SU-DHL-6 (cell line): ENCODE results near the gene NPIPA1.

ENCODE experiments used
- EZH2phosphoT487 ChIP-seq: fragments of 200-600 bp; sonication (generic), shearing (Covaris generic); conservative IDR thresholded peaks from 2 replicates; pipeline ENCODE4 v1.6.1; 2018; ENCODE audit warnings: mild to moderate bottlenecking, antibody characterized with exemption, low read length, moderate library complexity, mixed read lengths
- TF ChIP-seq, protein P1 (sequence below): fragments of 200-600 bp; sonication (generic); IDR thresholded peaks from one replicate; pipeline ENCODE4 v1.5.1; 2017; ENCODE audit warnings: antibody characterized with exemption, mild to moderate bottlenecking, low read length, moderate library complexity; ENCODE audit not compliant: insufficient read depth, poor library complexity, severe bottlenecking

- TF ChIP-seq, protein P1, sequence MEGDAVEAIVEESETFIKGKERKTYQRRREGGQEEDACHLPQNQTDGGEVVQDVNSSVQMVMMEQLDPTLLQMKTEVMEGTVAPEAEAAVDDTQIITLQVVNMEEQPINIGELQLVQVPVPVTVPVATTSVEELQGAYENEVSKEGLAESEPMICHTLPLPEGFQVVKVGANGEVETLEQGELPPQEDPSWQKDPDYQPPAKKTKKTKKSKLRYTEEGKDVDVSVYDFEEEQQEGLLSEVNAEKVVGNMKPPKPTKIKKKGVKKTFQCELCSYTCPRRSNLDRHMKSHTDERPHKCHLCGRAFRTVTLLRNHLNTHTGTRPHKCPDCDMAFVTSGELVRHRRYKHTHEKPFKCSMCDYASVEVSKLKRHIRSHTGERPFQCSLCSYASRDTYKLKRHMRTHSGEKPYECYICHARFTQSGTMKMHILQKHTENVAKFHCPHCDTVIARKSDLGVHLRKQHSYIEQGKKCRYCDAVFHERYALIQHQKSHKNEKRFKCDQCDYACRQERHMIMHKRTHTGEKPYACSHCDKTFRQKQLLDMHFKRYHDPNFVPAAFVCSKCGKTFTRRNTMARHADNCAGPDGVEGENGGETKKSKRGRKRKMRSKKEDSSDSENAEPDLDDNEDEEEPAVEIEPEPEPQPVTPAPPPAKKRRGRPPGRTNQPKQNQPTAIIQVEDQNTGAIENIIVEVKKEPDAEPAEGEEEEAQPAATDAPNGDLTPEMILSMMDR: no peak
- TF ChIP-seq EZH2phosphoT487: no peak
These were observed 21.7 kb downstream of the NPIPA1 start for GRCh38 chr16:14958970-14959369.
